Measurements from ENCODE around the gene ARHGAP15.

The ARHGAP15 gene

GRCh38 chr2:143344780-143345179, 215.6 kb downstream of the ARHGAP15 start:
- H3K4me3 ChIP-seq (ENCODE audit: low read depth, low read length): no peak overlapping the region
- no peak for TF ChIP-seq CTCF (IDR thresholded peaks at IDR 0.05; ENCODE audit: borderline replicate concordance, insufficient read depth, low read depth, low read length)

- TF ChIP-seq CTCF (IDR thresholded peaks at IDR 0.05; ENCODE audit: borderline replicate concordance, insufficient read depth, low read depth, low read length): no peak
- H3K4me3 ChIP-seq (ENCODE audit: low read depth, low read length): no peak overlapping the region
Observed at GRCh38 chr2:143345887-143346787, 216.9 kb downstream of the ARHGAP15 start.

DNA sequence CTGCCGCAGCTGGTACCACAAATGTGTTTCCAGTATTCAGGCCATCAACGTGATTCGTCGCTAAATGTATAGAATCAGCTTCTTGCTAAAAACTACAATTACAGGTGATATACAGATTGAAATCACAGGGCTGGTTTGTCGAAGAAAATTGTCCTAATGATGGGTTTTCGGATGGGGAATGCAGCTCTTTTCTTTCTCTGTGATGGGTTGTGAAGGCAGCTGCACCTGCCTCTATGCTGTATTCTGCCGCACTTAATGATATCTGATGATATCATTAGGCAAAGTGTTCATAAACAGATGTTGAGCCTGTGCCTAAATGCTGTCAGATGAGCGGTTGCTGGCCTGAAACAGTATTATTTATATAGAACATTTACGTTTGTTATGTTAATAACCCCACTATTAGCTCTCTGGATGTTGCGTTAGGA, 218.1 kb downstream of the ARHGAP15 start:
- no peak for TF ChIP-seq CTCF (IDR thresholded peaks at IDR 0.05; ENCODE audit: borderline replicate concordance, insufficient read depth, low read depth, low read length)
- no peak overlapping the region for H3K4me3 ChIP-seq (ENCODE audit: low read depth, low read length)

DNA sequence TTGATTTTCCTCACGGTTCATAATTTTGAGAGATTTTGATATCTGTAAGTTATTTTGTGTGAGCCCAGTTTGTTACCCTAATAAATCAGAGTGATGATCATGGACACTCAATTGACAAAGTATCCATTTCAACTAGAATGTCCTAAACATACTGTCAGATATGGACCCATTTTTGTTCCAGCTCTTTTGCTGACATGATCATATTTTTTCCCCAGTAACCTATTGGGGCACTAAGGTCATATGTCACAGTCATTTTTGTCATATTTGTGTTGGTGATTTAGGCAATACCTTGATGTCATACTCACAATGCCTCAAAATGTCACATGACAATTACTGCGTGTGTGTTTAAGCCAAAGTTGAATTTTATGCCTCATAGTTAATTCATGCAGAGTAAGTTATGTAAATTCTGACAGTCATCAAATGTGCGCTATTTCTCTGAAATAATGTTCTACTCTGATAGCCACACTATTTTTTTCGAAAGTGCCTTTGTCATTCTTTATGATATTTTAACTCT, 218.7 kb downstream of the ARHGAP15 start:
- no peak overlapping the region for H3K4me3 ChIP-seq (ENCODE audit: low read depth, low read length)
- no peak for TF ChIP-seq CTCF (IDR thresholded peaks at IDR 0.05; ENCODE audit: borderline replicate concordance, insufficient read depth, low read depth, low read length)

DNA sequence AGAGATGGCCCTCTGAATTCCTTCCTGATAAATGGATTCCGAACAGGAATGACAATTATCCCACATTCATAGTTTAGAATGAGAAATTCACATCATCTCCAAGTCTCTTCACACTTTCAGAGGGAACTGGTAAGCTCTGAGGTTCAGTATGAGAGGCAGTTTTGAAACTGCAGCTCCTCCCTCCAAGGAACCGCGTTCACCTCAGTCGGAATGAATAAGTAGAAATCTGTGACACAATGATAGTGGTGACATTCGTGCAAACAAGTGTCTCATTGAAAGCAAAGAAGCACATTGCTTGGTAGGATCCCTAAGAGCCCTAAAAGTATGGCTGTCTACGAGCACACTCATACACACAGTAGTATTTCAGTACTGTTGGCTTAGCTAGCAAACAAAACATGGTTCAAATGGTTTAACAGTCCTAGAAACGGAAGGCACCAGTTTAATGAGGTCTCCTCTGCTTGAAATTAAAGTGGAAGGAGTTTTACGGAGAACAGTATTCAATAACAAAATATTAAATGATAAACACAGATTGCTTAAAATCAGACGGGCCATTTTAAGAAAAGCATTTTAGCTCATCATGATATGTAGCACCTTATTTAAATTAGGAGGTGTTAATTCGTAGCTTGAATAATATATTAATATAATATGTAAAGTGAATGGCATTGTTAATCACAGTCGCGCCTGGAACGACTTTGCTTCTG, 225.0 kb downstream of the ARHGAP15 start:
- no peak for TF ChIP-seq CTCF (IDR thresholded peaks at IDR 0.05; ENCODE audit: borderline replicate concordance, insufficient read depth, low read depth, low read length)
- no peak overlapping the region for H3K4me3 ChIP-seq (ENCODE audit: low read depth, low read length)

DNA sequence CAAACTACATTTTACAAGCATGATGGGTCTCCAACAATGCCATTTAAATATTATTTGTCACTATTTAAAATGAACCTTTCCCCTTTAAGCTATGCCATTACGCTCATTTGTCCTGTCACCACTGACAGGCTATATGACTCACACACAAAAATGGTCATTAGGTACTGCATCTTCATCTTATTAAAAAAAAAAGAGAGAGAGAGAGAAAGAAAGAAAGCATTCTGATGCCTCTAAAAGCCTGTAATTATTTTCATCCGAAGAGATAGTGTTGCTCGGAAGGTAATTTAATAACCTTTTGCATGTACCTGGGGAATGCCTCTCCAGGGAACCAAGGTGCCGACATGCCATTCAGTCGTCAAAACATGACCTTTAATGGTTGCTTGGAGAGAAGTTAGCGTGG, 226.7 kb downstream of the ARHGAP15 start:
- H3K4me3 ChIP-seq (ENCODE audit: low read depth, low read length): no peak overlapping the region
- TF ChIP-seq CTCF (IDR thresholded peaks at IDR 0.05; ENCODE audit: borderline replicate concordance, insufficient read depth, low read depth, low read length): no peak

All from GM12875 (cell line).